Right lobe of liver (tissue), 4 donors: ENCODE data around the gene REV3L.

Experiments
- POLR2A ChIP-seq: fragments of 450-650 bp; IDR thresholded peaks from one replicate; pipeline ENCODE4 v1.6.1; 2017; ENCODE audit warnings: antibody characterized with exemption, mild to moderate bottlenecking
- TF ChIP-seq, protein P1 (sequence below), 4 donors: fragments of 200-600 bp in 3 of 4; fragments of 450-650 bp in 1 of 4; IDR thresholded peaks; one replicate each; pipeline versions ENCODE4 v1.5.1 to v1.8.0; 2016 to 2022; ENCODE audit warnings: antibody characterized with exemption in 4 of 4, mild to moderate bottlenecking in 2 of 4
- donor health status: DM: no; HTN: no; CAD: no.
- donor health status: DM: no; HTN: no; CAD: no.
- donor health status: DM: no; HTN: yes; CAD: no.

DNA sequence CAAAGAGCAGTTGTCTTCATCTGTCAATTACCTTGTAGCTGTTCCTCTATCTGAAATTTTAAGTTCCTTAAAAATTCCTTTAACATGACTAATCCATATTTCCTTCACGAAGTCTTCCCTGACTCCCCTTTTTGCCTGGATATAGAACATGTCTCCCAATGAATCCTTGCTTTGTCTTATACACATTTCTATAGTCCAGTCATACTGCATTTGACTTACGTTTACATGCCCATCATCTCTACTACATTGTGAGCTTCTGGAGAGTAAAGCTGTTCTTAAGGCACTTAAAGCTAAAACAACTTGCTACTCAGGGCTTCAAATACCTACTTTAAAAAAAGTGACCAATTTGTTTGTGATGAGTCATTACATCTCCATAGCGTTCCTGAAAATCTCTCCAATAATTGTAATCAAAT lies 4.9 kb downstream of the REV3L start:
- TF ChIP-seq, protein P1, sequence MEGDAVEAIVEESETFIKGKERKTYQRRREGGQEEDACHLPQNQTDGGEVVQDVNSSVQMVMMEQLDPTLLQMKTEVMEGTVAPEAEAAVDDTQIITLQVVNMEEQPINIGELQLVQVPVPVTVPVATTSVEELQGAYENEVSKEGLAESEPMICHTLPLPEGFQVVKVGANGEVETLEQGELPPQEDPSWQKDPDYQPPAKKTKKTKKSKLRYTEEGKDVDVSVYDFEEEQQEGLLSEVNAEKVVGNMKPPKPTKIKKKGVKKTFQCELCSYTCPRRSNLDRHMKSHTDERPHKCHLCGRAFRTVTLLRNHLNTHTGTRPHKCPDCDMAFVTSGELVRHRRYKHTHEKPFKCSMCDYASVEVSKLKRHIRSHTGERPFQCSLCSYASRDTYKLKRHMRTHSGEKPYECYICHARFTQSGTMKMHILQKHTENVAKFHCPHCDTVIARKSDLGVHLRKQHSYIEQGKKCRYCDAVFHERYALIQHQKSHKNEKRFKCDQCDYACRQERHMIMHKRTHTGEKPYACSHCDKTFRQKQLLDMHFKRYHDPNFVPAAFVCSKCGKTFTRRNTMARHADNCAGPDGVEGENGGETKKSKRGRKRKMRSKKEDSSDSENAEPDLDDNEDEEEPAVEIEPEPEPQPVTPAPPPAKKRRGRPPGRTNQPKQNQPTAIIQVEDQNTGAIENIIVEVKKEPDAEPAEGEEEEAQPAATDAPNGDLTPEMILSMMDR (IDR thresholded peaks at IDR 0.05) = no peak
- no peak for TF ChIP-seq POLR2A
